MV-4-11 (cell line): ENCODE results near the gene CLIC3.

Source experiments
- DNase-seq: peaks from one replicate; lab custom pipeline; 2025; lab: John Stamatoyannopoulos, UW

Gene CLIC3

DNA sequence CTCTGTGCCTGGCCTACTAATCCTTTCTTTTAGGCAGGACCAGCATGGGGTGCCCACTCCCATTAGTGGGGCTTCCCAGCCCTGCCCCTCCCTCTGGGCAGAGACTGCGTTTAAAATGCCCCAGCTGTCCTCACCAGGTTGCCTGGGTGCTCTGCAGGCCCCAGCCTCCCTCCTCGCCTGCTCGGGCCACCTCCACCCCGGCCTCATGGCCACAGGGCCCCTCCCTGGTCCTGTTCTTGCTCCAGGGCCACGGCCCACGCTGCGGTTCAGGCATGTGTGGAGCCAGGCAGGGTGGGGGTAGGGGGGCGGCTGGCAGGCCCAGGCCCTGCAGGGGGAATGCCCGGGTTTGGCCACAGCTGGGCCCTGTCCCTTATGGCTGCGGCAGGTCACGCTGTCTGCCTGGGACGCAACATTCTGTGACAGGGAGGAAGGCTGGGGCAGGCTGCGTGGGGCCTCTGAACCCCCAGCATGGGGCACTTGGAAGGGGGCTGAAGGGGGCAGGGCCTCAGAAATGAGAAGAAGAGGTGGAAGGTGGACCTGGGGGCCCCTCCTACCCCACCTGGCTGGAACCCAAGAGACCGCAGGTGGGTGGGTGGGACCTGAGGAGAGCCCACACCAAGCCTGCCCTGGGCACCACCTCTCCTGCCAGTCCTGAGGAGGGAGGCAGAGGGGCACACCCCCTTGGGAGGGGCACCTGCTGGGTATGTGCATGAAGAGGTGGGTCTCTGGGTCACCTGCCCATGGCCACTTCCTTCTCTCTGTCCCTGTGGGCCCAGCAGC lies 44.6 kb downstream of the CLIC3 start, which contains the start of gene LCN12:
TSS of gene LCN12 (plus strand) at position 733 of the 780 bp plus-strand sequence. CDS start 55 bp downstream, outside the sequence.
- DNase-seq: no peak

GRCh38 chr9:136950656-136951276 lies 45.6 kb downstream of the CLIC3 start:
- DNase-seq: no peak

DNA sequence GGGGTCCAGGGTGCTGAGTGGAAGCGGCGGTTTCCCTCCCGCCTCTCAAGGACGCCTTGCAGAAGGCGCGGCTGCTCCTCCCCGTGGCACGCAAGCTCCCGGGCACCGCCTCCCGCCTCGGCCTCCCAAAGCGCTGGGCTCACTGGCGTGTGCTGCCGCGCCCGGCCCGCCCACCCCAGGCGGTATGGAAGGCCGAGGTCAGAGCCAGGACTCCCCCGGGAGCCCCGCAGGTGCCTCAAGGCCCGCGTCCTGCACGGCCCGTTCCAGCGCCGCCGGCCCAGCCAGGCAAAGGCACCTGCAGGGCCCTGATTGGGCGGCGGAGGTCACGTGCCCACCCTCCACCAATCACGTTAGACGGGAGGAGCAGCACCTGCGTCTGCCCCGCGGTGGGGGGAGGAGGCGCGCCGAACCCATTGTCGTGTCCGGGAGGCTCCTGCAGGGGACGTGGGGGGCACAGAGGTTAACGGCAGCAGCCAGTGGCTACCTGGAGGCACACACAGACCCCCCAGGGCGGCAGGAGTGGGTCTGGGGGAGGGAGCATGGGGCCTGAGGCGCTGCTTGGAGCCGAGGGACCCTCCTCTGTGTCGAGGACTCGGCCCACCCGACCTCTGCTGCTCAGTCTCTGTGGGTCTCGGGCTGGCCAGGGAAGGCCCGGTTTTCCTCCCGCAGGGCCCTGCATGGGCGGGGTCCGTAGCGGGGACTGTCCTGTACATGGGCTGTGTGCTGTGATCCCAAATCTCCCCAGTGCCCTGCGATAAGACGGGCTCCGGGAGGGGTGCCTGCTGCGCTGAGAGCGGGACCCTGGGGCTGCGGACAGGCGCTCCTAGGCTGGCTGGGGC lies 46.3 kb downstream of the CLIC3 start:
- DNase-seq: peak; percentile 77

- DNase-seq: no peak
Observed at GRCh38 chr9:136949239-136949816, 47.0 kb downstream of the CLIC3 start.

DNA sequence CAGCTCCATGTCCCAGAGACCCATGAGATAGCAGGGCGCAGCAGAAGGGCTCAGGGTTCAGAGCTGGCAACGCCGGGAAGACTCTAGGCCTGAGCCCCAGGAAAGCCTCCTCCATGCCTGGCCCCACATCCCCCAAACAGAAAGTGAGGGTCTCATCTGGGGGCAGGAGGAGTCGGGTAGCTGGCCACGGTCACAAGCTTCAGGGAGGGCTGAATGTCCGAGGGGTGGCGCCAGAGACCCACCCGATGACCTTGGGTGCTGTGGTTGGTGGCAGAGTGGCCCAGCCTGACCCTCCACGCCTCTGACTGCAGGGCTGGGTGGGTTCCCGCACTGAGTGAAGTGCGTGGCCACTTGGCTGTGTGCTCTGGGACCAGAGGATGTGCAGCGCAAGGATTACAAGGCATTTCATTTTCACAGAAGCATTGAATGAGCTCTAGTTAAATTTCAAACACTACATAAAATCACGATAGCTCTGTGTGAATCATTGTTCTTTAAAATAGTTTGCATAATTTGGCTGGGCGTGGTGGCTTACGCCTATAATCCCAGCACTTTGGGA lies 48.3 kb downstream of the CLIC3 start:
- peak; percentile 38 for DNase-seq

DNA sequence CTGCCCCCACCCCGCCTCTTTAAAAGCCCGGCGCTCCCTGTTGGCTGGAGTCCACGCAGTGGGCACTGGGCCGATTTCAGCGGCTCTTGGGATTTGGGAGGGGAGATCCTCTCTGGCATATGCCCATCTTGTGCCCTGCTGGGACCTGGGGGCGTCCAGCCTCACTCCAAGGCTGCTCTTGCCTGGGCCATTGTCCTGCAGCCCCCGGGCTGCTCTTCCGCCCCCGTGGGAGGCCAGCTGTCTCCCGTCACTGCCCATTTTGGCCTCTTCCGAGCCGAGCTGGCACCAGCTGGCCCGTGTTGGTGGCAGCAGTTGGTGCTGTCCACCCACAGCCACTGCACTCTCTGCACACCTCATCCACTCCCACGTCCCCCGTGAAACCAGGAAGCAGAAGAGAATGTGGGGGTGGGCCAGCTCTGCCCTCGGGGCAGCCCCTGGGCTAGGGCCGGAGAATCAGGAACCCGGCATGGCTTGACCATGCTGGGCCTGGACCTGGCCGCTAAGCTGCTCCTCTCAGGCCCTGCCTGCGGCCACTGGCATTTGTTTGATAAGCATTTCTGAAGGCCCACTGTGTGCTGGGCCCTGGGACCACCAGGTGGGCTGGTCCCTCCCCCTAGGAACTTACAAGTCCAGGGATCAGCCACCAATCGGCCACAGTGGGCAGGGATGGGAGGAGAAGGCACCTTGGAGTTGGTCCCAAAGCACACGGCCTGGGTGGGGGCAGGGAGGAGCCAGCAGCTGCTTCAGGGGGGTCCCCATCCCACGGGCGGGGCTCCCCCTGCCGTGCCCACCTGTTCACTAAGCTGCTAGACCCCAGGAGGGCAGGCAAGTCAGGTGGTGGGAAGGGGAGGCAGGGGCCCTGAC lies 49.1 kb downstream of the CLIC3 start:
- DNase-seq: no peak

DNA sequence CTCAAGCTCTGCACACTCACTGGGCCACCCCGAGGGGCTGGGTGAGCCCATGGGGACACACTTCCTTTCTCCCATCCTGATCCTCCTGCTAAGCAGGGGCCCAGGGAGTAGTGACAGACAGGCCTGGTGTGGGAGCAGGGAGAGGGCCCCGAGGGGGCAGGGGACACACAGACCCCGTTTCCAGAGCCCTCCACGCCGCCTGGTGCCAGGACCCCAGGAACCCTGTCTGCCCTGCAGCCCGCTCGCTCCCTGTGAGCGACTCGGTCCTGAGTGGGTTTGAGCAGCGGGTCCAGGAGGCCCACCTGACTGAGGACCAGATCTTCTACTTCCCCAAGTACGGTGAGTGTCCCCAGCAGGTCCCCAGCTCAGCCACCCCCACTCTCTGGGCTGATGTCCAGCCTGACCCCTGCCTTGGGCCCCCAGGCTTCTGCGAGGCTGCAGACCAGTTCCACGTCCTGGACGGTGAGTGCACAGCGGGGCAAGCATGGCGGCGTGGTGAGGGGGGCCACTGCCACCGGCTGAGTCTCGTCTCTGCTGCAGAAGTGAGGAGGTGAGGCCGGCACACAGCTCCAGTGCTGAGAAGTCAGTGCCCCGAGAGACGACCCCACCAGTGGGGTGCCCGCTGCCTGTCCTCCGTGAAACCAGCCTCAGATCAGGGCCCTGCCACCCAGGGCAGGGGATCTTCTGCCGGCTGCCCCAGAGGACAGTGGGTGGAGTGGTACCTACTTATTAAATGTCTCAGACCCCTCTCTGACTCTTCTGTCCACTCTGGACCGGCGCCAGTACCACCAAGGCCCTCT lies 49.9 kb downstream of the CLIC3 start:
- DNase-seq: no peak

- DNase-seq: no peak
Observed at GRCh38 chr9:136945333-136946227, 50.8 kb downstream of the CLIC3 start.
